CD4-positive, alpha-beta T cell treated with Interleukin-12 subunit alpha and Interleukin-12 subunit beta, for 1 hour (primary cell): ENCODE results near the gene ZBTB49.

ENCODE experiments used
- DNase-seq: peaks from one replicate; pipeline ENCODE4 v3.0.0-alpha.2; 2020

ZBTB49 gene

GRCh38 chr4:4358093-4358854, 68.2 kb downstream of the ZBTB49 start:
- DNase-seq: no peak

DNA sequence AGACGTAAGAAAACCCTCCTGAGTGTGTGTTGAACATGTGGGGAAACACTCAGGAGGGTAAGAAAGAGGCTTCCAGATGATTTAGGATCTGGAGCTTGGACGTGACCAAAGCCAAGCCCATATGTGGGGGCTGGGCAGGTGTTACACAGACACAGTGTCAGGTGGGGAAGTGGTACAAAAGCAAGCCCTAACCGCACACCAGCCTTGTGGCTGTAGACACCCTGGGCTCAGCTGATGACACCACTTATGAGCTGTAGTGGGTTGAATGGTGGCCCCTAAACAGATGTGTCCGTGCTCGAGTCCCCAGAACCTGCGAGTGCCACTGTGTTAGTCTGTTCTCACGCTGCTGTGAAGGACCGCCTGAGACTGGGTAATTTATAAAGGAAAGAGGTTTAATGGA, 71.8 kb downstream of the ZBTB49 start:
- no peak for DNase-seq

DNA sequence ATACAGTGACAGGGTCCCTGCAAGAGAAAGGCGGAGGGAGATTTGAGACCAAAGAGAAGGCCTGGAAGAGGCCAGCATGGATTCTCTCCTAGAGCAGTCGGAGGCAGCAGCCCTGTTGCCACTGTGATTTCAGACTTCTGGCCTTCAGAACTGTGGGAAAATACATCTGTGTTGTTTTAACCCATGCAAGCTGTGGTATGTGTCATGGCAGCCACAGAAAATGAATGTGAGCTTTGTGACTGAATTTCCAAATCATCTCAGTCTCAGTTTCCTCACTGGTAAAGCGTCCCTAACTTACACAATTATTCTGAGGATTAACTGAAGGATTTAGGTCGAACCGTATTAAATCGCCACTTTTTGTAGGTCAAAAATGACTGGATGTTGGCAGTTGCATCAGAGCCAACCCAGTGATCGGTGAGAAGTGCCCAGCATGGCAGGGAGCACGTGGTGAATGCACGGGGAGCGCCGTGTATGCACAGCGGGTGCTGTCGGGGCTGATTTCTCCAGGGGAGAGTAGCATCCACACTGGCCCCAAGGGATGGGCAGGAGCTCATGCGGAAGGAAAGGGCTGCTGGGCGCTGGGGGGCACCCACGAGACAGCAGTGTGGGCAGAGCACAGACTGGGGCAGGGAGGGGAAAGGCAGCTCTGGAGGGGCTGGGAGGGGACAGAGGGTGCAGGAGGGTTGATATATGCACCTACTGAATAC, 73.1 kb downstream of the ZBTB49 start:
- no peak for DNase-seq

DNA sequence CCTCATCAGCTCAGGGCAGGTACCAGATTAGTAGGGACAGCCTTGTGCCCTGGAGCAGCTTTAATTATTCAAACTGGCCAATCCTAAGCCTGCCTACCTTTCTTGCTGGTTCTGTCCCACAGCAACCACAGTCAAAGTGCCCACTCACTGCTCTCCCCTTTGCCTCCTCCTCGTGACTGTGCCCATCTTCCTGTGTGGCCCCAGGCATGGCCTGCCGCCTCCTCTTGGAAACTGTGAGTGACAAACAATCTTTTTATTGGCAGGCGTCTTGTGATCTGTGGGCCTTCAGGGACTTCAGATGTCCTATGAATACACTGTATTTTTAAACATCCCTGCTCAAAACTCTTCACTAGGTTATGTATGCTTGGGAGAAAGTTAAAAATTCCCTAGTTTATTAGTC, 74.0 kb downstream of the ZBTB49 start:
- DNase-seq: no peak

DNA sequence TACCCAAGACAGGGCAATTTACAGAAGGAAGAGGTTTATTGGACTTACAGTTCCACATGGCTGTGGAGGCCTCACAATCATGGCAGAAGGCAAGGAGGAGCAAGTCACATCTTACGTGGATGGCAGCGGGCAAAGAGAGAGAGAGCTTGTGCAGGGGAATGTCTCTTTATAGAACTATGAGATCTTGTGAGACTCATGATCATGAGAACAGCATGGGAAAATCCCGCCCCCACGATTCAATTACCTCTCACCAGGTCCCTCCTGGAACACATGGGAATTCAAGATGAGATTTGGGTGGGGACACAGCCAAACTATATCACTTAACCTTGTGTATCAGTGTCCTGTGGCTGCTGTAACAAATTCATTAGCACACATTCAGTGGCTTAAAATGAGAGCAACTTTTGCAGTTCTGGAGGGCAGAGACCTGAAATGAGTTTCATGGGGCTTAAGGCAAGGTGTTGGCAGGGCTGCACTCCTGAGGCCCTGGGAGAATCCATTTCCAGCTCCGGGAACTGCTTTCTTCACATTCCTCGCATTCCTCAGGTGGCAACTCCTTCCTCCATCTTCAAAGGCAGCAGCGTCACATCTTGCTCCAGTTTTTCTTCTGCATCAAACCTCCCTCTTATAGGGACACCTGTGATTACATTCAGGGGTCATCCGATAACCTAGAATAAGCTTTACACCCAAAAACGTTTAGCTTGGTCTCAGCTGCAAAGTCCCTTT, 74.6 kb downstream of the ZBTB49 start:
- DNase-seq: no peak

DNA sequence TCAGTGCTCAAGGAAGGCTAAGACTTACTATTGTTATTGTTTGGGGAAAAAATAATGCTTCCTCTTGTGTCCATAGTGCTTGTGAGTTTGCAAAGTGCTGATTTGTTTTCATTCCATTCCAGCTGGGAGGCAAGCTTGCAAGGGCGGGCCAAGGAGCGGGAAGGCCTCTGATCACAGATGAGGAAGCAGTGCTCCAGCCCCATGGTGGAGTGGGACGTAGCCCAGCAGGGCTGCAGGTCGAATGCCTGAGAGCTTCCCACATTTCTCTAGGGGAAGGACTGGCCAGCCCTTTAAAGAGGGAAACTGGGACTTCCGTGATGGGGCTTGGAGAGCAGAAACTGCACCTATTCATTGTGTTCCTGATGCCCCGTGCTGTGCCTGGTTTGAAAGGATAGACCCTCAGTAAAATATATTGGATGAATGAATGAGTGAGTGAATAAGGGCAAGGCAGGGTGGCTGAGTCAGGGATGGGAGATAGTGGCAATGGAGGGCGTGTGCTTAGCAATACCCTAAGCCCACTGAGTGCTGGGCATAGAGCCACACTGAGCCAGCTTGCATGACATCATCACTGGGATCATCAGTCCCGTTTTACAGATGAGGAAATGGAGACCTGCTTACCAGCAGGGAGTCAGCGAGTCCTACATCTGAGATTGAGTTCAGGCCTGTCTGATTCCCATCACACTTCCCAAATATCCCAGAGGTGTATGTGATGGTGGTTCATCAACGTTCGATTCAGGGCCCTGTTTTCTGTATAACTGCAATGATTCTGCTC, 78.9 kb downstream of the ZBTB49 start:
- no peak for DNase-seq
